ENCODE measurements around the gene PRDM16.

- TF ChIP-seq CTCF (conservative IDR thresholded peaks at IDR 0.05; ENCODE audit: low read length) (no peak), EZH2phosphoT487 (IDR thresholded peaks at IDR 0.05; ENCODE audit: borderline replicate concordance) (no peak)
These were observed 239.1 kb downstream of the PRDM16 start for GRCh38 chr1:3308053-3308452.
